DMS153 treated with DMSO at 0.1 percent for 48 hours (cell line): ENCODE data around the gene NCBP1.
A peak's percentile ranks its signal among the peaks of the same experiment; 100 is the strongest.
"Not testable (repeated sequence)": the region's sequence is repeated elsewhere in the genome, so short reads cannot be mapped to it uniquely, and the experiment has no call there.

Source experiments
- DNase-seq: peaks from one replicate; lab custom pipeline; 2025; ENCODE audit not compliant: unreplicated experiment; lab: John Stamatoyannopoulos, UW

Gene NCBP1

DNA sequence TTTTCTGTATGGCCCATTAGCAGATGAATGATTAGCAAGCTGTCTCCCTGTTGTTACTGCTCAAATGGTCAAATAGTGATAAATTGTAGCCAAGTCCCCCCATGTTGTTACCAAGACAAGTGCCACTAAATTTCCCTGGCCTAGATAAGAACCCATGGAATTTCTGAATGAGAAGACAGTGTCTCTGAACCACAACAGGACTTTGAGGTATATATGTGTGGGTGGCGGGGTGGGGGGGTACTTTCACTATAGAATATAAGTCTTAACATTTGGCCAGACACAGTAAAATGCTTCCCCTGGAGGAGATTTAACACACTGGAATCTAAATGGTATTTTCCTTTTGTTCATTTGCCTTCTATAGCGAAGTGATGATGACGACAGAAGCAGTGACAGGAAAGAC, 34.9 kb downstream of the NCBP1 start:
- DNase-seq, result no peak

DNA sequence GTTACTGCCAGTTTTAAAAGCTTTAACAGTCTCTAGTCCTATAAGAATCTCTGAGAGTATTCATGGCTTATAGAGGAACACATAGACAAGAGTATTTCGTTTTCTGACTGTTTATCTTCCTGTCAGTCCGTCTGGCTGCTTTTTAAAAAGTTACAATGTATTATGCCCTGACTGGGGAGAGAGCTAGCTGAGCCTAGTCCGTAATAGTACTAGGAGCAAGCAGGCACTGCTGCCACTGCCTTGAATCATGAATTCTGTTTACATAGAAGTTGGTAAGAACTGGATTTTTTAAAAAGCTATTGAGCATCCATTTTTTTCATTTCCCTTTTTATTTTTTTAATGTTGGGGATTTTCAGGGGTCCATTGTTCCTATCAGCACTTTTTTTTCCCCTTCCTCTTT, 37.0 kb downstream of the NCBP1 start:
- DNase-seq, result no peak

DNA sequence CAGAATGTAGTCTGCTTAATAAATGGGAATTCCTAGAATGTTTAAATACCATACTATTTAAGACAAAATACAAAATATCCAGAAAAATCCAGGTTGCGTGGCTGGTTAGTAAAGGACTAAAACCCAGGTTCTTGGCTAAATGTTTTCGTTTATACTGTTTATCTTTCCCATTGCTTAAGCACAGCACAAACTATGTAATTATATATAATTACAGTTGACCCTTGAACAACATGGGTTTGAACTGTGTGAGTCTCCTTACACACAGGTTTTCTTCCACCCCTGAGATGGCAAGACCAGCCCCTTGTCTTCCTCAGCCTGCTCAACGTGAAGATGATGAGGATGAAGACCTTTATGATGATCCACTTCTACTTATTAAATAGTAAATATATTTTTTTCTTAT, 38.8 kb downstream of the NCBP1 start:
- DNase-seq, result no peak

DNA sequence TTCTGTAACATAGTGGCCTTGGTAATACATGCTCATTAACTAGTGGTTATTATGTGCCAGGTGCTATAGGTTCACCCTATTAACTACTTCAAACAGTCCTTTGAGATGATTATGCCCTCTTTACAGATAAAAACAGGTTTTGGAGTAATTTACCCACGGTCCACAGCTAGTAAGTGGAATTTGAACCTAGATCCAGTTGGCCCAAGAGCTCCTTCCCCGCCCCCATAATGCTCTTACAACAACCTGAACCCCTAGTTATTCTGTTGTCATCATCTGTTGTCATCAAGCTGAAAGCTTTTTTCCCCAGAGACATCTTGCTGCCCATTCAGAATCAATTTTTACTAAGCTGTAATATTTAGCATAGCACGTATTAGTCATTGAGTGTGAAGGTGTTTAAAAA, 40.3 kb downstream of the NCBP1 start:
- no peak for DNase-seq

DNA sequence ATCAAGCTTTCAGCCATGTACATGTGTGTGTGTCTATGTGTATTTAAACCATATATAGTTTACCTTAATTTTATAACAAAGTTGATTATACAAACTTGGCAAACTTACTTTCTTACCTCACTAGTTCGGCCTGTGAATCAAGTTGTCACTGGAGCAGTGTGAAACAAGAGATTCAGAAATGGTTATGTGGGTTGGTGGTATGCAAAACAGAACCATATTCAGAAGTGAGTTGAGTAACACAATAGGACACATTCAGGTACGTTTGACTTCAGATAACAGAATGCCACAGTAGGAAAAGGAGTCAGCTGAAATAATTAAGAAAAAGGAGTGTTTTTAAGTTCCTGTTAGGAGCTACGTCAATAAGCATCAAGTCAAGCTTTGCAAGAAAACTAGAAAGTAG, 42.0 kb downstream of the NCBP1 start:
- no peak for DNase-seq

DNA sequence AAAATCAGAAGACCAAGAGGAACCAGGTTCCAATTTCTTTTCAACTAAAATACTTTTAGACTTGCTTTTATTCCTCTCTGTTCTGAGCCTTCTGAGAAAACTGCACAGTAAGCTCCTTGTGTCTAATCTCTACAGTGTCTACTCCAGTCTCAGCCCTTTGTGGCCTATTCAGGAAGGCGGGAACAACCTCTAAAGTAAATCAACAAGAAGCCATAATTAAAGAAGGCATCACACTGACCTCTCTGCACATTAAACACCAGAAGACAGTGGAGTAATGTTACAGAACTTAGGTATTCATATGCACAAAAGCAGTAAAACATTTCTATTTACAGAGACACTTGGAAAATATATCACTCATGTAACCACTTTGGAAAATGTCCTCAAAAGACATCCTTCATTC, 48.6 kb downstream of the NCBP1 start:
- no peak for DNase-seq

DNA sequence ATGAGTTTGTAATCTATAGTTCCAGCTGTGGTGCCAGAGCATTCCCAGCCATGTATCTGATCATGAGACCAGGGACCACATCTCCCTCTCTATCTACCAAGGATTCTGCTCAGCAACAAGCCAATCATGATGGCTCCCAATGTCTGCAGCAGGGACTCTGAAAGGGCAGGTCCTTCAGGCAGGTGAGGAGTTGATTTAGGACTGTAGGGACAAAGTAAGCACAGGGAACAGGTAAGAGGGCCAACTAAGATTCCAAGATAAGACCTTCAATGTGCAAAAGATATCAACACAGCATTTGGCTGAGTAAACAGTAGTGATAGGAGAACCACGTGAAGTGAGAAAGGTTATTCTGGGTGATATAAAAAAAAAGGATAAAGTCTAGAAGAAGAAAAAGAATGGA, 55.0 kb downstream of the NCBP1 start:
- DNase-seq, result no peak

DNA sequence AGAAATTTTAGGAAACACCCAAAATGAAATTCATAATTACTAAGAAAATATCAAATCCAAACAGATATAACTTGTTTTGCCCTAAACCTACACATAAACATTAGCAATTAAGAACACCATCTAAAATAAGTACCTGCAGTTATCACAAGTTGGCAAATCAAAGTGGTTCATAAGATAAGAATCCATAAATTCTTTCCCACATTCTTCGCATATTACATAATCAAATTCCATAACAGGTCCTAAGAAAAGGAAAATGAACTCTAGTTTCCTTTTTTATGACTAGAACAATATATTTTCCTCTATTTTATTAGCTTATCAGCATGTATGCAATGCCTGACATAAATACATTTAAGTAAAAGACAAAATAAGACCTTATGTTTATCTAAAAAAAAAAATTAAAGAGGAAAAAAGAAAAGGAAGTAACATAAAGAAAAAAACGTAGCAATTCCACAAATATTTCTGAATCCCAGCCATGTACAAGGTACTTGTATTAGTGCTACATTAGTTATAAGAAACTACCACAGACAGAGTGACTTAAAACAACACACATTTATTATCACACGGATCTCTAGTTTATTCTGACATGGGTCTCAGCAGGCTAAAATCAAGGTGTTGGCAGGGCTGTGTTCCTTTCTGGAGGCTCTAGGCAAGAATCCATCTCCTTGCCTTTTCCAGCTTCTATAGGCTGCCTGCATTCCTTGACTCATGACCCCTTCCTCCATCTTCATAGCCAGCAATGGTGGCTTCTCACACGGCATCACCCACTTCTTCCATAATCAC, 56.0 kb downstream of the NCBP1 start:
- no peak for DNase-seq

DNA sequence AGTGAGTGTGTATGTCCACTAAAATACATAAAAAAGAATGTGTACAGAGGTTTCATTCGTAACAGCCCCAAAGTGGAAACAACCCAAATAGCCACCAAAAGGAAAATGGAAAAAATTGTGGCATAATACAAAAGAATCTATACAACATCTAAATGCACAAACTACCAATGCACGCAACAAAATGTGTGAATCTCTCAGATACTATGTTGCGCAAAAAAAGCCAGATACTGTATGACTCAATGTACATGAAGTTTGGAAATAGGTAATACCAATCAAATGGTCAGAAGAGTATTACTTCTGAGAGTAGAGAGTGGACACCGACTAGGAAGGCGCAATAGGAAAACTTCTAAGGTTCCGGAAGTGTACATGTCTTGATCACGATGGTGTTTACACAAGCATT, 61.1 kb downstream of the NCBP1 start:
- DNase-seq, result no peak

DNA sequence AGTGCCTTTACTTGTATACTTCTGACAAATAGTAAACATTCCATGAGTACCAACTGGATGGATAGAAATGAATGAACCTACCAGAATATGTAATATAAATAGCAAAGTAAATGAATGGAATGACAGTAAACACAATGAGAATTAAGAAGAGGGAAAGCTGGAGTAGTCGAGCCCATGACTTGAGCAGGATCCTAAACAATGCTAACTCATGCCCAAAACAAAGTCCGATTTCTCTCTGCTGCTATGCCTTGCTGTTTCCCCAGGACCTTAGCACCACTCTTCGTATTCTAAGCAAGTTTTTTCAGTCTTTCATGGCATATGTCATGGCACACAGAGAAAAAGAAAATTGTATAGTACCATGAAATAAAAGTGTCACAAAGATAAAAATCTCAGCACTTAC, 61.8 kb downstream of the NCBP1 start:
- DNase-seq, result no peak

DNA sequence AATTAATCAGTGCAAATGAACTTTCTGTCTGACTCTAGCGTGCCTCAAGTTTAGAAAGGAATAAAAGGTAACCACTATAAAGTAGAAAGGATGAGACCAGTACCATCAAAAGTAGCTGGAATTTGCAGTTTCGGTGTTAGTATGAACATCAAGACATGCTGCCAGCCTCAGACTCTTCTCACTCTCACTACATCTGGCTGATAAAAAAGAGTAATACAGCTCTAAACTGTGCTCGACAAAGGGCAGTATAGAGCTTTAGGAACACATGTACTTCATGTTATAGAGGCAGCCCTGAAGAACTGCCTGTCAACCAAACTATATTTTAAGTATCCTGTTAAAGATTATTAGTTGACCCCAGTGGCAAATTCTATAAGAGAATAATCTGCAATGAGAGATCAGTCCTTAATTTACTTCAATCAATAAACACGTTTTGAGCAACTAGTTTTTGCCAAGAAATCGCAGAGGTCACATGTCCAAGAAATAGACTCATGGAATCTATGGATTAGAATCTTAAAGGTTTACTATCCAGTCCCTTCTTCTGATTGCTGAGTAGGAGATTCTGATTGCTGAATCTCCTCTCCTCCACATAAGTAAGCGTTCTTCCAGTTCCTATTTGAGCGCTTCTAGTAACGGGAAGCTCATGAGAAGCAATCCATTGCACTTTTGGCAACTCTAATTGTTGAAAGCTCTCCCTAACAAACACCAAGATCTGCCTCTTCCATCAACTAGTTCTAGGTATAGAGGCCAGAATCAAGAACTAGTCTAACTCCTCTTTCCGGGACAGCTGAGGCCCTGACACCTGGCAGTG, 62.6 kb downstream of the NCBP1 start:
- DNase-seq, result peak; percentile 40

DNA sequence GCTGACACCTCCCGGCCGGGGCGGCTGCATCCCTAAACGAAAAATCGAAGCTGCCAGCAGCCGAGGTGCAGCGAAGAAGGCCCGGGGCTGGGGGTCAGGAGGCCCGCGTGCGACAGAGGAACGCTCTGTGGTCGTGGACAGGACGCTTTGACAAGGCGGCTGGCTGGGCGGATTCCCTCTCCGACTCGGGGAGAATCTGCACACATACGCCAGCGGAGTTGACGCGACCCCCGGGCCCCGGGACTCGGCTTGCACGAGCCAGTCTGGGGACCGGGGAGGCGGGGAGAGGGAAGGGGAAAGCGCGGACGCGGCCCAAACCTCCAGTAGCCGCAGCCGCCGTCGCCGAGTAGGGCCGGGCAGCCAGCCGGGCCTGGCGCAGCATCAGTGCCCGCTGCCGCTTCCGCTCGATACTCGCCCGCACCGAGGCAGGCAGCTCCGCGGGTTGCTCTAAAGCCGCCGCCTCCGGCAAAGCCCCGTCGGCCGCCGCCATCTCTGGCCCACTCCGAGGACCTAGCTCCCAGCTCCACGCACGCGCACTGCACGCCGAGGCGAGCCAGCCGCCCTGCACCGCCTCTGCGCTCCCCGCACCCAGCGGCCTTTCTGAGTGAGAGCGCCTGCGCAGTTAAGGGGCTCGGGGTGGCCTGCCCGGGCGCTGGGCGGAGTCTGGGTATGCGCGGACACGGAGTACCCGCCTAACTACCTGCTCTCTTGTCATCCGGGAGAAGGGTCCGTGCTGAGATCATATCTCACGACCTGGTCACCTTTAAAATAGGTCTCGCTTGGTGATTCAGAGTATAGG, 63.4 kb downstream of the NCBP1 start, which contains the start of gene XPA:
TSS of gene XPA (minus strand) at position 538 of the 799 bp plus-strand sequence. CDS start at position 490, 48 bp downstream.
- DNase-seq, result peak; percentile 80

DNA sequence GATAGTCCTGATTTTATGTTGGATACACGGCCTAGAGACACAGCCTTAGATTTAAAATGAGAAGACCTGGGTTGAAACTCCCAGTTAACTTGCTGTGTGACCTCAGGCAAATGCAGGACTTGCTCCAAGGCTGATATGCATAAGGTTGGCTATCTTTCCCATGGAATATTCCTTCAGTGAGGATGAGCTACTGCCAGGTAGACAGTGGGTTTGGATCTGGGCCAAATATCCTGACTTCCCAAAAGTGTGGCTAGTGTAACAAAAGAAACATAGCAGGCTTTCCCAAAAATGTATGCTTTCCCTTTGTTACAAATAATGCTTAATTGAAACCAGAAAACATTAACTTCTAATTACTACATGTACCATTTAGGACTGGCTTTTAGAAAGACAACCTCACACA, 64.2 kb downstream of the NCBP1 start:
- no peak for DNase-seq

DNA sequence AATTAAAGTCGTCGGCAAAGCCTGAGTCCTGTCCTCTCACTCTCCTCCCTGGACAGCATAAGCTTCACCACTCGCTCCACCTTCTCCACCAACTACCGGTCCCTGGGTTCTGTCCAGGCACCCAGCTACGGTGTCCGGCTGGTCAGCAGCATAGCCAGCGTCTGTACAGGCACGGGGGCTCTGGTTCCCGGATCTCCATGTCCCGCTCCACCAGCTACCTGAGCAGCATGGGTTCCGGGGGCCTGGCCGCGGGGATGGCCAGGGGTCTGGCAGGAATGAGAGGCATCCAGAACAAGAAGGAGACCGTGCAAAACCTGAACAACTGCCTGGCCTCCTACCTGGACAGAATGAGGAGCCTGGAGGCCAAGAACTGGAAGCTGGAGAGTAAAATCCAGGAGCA, 65.2 kb downstream of the NCBP1 start:
- no peak for DNase-seq

DNA sequence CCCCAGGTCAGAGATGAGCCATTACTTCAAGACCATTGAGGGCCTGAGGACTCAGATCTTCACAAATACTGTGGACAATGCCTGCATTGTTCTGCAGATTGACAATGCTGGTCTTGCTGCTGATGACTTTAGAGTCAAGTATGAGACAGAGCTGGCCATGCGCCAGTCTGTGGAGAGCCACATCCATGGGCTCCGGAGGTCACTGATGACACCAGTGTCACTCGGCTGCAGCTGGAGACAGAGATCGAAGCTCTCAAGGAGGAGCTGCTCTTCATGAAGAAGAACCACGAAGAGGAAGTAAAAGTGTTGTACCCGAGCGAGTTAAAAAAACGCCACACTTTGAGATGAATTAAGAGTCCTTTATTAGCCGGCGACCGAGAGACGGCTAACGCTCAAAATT, 65.7 kb downstream of the NCBP1 start:
- not testable (repeated sequence) for DNase-seq

DNA sequence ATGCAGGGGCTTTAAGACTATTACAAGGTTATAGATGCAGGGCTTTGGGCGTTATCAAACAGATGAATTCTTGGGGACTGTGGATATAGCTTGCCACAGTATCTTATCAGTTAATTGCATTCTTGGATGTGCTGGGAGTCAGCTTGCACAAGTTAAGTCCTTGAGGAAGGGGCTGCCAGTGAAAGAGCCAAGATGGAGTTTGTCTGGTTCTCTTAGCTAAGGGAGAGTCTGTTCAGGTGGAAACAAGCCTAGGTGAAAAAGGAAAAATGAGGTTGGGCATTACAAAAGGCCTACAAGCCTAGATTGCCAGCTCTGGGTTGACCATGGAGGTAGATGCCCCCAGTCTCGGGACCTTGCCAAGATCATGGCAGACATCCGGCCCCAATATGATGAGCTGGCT, 66.2 kb downstream of the NCBP1 start:
- not testable (repeated sequence) for DNase-seq

DNA sequence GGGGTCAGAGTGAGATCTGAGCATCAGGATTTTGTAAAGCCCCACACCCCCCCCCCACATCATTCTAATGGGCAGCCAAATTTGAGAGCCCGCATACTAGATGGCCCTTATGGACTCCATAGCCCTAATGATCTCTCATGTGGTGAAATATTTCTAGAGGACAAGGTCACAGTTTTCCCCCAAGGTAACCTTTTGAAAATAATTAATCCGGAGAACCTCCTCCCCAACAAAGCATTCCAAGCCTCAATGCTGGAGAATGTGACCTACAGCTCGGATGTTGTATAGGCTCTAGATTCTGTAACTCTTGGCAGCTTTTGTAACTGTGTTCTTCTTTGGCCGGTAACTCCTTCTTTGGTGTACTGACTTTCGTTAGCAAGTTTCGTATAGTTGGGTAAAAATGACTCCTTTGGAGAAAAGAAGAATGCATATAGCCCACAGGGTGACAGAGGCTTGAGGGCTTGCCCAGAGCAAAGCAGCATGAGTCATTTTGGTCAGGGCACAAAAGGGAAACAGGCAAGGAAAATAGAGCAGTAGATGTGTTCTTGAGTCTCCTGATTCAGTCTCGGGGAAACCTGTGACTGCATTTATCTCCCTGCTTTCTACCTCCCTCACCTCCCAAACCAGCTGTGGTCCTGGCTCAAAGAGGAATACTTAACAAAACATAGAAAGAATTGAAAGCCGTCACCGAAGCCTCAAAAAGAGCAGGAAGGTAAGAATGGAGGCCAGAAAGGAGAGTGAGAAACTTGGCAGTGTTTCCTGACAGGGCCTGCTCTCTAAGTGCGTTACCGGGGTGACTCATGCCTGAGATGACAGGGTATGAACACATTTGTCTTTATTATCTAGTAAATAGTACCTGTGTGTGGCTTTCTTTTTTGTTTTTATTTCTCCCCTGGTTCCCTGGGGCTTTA, 70.1 kb downstream of the NCBP1 start:
- peak; percentile 37 for DNase-seq

DNA sequence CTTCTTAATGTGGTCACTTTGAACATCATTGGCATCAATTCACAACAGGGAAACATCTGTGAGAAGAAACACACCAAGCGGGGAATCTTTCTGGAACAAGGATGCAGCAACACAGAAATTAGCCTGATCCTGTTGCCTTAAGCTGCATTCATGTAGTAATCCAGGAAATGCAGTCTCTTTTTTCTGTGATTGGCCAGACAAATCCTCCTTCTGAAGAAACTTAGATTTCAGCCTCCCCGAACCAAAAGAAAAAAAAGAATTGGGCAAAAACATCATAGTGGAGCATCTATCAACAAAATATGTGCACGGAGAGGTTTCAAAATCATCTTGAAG, 70.7 kb downstream of the NCBP1 start:
- DNase-seq, result peak; percentile 37

DNA sequence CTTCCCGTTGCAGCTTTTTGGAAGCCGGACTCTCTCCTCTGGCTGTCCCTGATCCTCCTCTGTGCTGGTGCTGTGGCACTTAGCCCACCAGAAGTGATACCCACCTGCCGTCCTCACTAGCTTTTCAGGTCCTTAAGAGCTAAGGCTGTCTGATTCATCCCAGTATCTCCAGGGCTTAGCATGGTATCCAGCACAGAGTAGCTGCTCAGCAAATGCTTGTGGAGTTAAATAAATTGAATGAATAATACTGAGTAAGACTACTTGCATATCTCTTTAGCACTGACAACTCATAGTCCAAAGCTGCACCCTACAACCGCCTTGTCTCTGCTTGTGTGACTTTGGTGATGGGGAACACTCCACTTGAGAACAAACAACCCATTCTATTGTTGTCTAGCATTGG, 71.2 kb downstream of the NCBP1 start:
- DNase-seq, result no peak

DNA sequence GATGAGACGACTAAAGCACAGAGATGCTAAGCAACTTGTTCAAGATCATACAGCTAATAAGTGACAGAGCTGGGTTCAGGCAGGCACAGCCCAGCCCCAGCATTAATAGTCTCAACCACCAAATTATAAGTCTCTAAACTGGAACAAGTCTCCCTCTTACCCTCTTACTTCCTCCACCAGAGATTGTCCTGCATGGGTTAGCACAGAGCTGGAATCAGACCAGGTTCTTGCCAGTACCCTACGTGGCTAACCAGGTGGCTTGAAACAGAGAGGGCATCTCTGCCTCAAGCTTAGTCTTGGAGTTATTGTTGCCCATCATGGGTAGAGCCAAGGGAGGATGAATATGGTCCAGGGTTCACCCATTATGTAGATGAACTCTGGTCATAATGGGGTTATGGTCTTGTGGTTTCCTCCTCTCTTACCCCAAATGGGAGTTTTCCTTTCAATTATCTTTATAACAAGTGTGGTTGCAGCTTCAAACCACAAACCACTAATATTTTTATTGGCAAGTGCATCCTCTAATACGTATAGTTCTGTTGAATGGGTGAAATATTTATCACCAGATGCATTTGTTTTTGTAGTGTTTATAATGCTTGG, 71.8 kb downstream of the NCBP1 start:
- no peak for DNase-seq
